Stimulated activated CD8-positive, alpha-beta memory T cell treated with anti-CD3 and anti-CD28 coated beads, Interleukin-7, amount 100 ng/mL, for 1 hour (primary cell): ENCODE data around the gene TCEAL9.
"Not testable (repeated sequence)": the region's sequence is repeated elsewhere in the genome, so short reads cannot be mapped to it uniquely, and the experiment has no call there.

Source experiments
- DNase-seq, 2 donors: peaks; one replicate each; pipeline ENCODE4 v3.0.0-alpha.2; 2020; ENCODE audit warnings: low read depth in 2 of 2

Gene TCEAL9

DNA sequence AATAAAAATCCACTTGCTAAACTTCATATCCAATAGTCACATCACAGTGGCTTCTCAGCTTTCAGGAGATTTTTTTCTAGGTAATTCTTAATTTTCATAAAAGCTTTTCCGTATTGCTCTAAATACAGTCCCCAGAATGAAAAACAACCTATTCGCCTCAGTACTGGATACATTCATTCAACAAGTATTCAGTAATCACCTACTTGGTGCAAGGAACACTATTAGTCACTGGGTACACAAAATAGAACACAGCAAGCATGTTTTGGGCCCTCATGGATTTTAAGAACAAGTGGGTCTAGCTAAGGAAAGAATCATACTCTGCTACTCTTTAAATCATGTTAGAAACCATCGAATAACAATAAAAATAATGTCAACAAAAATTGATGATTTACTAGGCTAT, 17.3 kb downstream of the TCEAL9 start:
- DNase-seq = no peak

DNA sequence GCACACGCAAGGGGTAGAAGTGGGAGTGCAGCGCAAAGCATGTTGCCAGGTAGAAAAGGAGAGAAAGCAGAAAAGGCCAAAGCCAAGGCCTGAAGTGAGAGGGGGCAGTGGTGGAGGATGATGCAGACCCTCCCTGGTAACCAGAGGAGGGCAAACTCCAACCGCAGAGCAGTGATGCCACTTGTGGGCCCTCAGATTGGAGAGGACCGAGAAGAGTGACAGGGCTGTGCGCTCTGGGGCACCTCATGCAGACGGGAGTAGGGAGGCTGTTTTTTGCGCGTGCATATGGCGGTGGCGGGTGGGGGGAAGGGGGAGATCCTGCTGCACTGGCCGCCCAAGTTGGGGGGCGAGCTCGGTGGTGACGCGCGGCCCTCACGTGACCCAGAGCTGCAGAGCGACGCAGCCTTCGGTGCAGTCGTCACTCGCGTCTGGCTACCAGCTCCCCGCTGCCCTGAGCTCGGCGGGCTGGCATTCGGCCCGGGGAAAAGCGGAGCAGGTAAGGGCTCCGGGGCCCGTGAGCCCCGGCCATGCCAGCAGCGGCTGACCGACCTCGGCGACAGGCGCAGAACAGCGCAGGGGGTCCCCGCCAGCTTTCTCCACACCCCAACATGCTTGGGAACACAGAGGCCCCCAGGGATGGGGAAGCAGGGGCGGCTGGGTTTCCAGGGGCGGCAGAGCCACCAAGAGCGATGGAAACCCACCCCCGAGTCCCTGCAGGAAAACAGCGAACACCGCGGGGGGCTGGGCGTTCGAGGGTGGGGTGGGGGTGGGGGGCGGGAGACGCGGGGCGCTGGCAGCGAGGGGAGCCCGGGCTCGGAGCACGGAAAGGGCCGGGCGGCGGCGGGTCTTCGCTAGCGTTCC, 20.0 kb downstream of the TCEAL9 start, which contains the start of gene BEX3:
BEX3 (plus strand) TSS at position 421 of the 861 bp plus-strand sequence. CDS start 984 bp downstream, outside the sequence.
- DNase-seq = no peak

- DNase-seq = no peak
These were observed 20.6 kb downstream of the TCEAL9 start for GRCh38 chrX:103376979-103377324.

DNA sequence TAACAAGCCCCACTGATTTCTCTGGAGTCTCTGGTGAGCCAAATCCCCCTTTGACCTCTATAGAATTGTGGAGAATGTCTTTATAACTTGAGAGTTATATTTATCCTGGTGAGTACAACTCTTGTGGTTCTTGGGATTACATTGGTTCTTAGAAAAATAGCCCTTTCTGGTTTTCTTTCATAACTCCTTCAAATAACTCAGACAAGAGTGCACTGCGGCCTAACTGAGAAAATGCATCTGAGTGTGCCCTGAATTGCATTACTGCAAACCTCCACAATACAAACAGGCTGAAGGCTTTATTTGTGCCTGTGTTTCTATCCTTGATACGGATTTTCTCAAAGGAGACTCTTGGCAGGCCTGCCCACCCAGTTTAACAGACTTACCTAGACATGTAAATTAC, 22.7 kb downstream of the TCEAL9 start:
- no peak for DNase-seq

DNA sequence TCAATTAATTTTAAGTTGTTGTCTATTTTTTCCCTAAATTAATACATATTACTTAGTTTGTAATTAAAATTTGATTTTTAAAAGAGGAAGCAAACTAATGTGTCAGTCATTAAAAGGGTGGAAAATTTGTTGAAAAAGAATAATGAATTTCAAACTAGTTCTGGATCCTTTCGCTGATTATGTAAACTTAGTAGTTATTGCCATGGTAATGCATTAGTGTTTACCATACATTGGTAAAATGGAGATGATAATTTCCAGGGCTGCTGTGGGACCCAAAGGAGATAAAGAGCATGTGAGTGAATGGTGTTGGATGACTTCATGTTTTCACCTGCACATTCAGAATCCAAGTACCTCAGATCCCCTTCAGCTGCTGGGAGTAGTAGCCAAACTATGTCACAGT, 26.6 kb downstream of the TCEAL9 start:
- DNase-seq = no peak

DNA sequence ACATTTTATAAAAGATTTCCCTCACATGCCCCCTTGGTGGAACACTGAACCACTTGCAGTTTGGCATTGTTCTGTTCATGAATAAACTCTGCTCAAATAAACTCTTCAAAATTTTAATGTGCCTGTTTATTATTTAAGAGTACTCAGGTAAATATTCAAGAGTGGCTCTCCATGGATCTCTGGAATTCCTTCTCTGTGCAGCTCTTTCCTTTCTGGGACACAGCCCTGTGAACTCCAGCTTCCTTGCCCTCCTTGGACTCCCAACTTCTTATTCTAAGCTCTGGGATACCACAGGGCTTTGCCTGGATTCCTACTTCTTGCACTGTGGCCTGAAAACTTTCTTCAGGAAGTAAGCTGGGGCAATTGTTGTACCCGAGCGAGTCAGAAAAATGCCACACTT, 28.4 kb downstream of the TCEAL9 start:
- DNase-seq = no peak

DNA sequence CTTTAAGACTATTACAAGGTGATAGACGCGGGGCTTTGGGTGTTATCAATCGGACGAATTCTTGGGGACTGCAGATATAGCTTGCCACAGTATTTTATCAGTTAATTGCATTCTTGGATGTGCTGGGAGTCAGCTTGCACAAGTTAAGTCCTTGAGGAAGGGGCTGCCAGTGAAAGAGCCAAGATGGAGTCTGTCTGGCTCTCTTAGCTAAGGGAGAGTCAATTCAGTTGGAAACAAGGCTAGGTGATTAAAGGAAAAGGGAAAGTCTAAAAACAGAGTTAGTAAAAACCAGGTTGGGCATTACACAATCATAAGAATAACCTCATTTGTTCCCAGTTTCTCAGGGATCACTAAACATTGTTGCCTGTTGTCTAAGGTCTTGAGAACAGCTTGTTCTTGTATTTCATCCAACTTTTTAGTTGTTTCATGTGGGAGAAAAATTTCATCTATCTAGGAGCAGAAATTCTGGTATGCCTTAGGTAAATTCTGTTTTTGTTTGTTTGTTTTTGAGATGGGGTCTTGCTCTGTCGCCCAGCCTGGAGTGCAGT, 29.1 kb downstream of the TCEAL9 start:
- not testable (repeated sequence) for DNase-seq

DNA sequence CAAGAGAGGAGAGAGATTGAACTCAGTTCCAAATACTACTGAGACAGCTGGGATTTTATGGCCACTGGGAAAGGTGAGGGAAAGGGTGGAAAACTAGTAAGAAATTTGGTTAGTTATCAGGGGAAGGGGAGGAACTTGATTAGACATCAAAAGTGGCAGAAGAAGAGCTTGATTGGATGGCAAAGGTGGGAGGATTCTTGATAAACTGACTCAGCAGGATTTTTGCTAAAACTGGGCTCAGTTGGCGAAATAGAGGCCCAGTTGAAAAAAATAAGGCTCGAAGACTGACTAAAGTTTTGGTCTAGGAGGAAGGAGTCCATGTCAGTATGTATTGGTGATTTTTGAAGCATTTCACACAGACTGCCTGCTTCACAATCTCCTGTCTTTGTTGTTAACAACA, 30.0 kb downstream of the TCEAL9 start:
- DNase-seq = no peak

DNA sequence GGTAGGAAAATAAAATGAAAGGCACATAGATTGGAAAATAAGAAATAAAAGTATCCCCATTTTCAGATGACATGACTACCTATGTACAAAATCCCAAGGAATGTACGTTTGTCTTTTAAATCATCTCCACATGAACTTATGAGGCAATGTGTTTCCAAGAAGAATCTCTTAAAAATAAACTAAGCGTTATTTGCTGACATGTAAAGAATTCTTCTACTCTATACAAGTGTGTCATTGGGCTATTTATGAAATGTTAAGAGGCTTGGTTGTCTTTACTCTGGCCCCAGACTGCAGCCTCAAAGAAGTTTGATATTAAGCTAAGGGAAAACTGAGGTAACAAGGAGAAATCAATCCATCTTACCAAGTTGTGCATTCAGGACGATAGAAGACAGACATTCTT, 37.2 kb downstream of the TCEAL9 start:
- no peak for DNase-seq

- DNase-seq = no peak
These were observed 39.9 kb downstream of the TCEAL9 start for GRCh38 chrX:103396186-103396585.

- no peak for DNase-seq
These were observed 40.4 kb downstream of the TCEAL9 start for GRCh38 chrX:103396660-103397059.

GRCh38 chrX:103397707-103398106, 41.4 kb downstream of the TCEAL9 start:
- no peak for DNase-seq

DNA sequence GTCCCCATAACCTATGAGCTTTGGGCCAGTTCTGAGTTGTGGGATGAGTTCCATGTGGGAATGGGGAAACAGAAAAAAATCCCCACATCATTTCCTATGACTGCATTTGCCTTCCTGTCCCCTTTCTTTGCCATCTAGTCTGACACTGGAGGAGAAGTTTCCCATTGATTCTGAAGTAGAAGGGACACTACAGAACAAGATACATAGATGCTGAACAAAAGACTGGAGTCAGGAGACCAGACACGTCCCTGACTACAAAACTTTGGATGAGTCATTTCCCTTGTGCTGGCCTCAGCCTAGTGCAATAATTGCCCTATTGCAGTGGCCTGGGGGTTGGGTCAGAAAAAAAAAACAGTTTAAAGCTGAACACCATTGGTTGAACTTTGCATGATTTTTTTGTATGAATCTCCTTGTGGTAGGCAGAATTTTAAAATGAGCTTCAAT, 42.1 kb downstream of the TCEAL9 start:
- no peak for DNase-seq

GRCh38 chrX:103399744-103400143, 43.4 kb downstream of the TCEAL9 start:
- DNase-seq = no peak

DNA sequence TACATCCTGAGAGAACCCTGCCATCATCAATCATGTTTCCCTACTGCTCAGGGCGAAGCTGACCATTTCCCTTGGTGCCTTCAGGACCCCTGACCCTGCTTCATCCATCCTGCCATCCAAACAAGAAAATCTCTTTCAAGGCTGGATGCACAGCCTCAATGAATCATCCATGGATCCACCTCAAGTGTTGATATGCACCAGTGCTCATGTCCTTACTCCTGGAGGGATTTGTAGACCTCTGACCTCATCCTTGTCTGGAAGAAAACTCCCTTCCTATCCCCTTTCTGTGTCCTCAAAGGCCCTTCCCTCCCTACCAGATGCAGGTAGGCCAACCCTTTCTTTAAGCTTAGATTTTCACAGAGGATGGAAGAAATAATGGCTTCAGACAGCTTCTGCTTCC, 44.6 kb downstream of the TCEAL9 start:
- no peak for DNase-seq

GRCh38 chrX:103404231-103405008, 48.1 kb downstream of the TCEAL9 start:
- no peak for DNase-seq

DNA sequence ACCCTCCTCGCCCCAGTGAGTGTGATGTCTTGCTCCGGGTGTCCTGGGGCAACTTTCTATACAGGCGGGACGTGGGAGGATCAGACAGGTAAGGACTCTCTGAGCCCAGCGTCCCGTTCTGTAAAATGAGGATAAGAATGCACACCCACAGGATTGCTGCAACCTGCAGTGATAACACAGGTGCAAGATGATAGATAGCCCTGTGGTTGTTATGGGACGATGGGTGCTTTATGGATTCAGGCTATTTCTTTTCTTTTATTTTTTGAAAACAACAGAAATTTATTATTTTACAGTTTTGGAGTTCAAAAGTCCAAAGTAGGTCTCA, 48.7 kb downstream of the TCEAL9 start:
- DNase-seq = no peak

DNA sequence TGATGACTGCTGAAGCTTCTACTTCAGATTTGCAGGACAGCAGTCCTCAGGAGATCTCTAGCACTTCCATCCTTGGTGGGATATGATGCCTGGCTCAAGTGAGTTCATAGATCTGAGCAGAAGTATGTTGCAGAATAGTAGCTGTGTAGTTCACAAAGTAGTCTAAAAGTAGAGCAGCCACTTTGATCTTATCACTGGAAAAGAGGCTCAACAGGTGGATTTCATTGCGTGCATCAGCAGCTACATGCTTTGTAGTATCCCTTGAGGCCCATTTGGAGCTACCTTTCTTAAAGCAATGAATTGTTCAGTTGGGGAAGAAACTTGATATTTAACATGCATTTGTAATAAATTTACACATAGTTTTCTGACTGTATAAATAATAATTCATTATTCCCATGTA, 50.0 kb downstream of the TCEAL9 start:
- no peak for DNase-seq

GRCh38 chrX:103407776-103408175, 51.5 kb downstream of the TCEAL9 start:
- no peak for DNase-seq
